Liver (tissue), 3 donors: ENCODE measurements around the gene ADGRG3.

ENCODE experiments used
- EGR1 ChIP-seq, 2 donors: IDR thresholded peaks; 2 replicates each; pipeline ENCODE4 v1.6.1; 2016 to 2018; ENCODE audit warnings: antibody characterized with exemption in 2 of 2, low read depth in 2 of 2
- FOXA1 ChIP-seq: IDR thresholded peaks from 2 replicates; pipeline ENCODE4 v1.6.1; 2016; ENCODE audit warnings: antibody characterized with exemption
- GABPA ChIP-seq, 2 donors: IDR thresholded peaks in 1 of 2; conservative IDR thresholded peaks in 1 of 2; 2 replicates each; pipeline ENCODE4 v1.6.1; 2016; ENCODE audit warnings: antibody characterized with exemption in 2 of 2, mild to moderate bottlenecking in 1 of 2, moderate library complexity in 1 of 2
- RAD21 ChIP-seq, 2 donors: IDR thresholded peaks; 2 replicates each; pipeline ENCODE4 v1.6.1; 2016; ENCODE audit warnings: antibody characterized with exemption in 2 of 2, mild to moderate bottlenecking in 2 of 2
- SP1 ChIP-seq: IDR thresholded peaks from 2 replicates; pipeline ENCODE4 v1.6.1; 2018; ENCODE audit warnings: antibody characterized with exemption, mild to moderate bottlenecking
- TAF1 ChIP-seq: conservative IDR thresholded peaks from 2 replicates; pipeline ENCODE4 v1.6.1; 2016; ENCODE audit warnings: antibody characterized with exemption, mild to moderate bottlenecking
- YY1 ChIP-seq: IDR thresholded peaks from 2 replicates; pipeline ENCODE4 v1.6.1; 2016; ENCODE audit warnings: antibody characterized with exemption, mild to moderate bottlenecking
- TF ChIP-seq, protein P1 (sequence below): fragments of 150-350 bp; IDR thresholded peaks from 2 replicates; pipeline ENCODE4 v1.5.1; 2017; ENCODE audit warnings: improper control_type of control experiment, low read depth, low read length; ENCODE audit not compliant: missing input control
- TF ChIP-seq, protein P2 (sequence below): IDR thresholded peaks from 2 replicates; pipeline ENCODE4 v1.6.1; 2016; ENCODE audit warnings: antibody characterized with exemption
- TF ChIP-seq, protein P3 (sequence below): IDR thresholded peaks from 2 replicates; pipeline ENCODE4 v1.6.1; 2016; ENCODE audit warnings: antibody characterized with exemption, mild to moderate bottlenecking
- donor health status: healthy.
- donor health status: healthy.

DNA sequence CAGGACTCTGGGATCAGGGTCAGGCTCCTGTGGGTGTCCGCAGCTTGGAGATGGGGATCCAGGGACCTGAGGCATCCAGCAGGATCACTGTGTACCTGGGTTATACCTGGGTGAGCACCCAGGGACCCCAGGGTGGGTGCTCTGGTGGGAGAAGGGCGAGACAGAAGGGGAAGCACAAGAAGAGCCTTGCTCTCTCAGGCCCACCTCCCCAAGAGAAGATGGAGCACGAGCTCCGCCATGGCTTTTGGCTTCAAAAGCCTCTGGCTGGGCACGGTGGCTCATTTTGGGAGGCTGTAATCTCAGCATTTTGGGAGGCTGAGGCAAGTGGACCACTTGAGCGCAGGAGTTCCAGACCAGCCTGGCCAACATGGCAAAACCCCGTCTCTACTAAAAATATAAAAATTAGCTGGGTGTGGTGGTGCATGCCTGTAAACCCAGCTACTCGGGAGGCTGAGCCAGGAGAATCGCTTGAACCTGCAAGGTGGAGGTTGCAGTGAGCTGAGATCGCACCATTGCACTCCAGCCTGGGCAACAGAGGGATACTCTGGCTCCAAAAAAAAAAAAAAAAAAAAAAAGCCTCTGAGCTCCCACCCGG lies 35.4 kb downstream of the ADGRG3 start:
- TF ChIP-seq EGR1 (IDR thresholded peaks at IDR 0.05; ENCODE audit: low read depth in 2 of 2) (no peak), GABPA (IDR thresholded peaks at IDR 0.05 in 1 of 2, conservative IDR thresholded peaks at IDR 0.05 in 1 of 2) (no peak), TAF1 (no peak), SP1 (no peak), RAD21 (IDR thresholded peaks at IDR 0.05) (no peak), FOXA1 (no peak), YY1 (no peak)
- TF ChIP-seq, protein P1, sequence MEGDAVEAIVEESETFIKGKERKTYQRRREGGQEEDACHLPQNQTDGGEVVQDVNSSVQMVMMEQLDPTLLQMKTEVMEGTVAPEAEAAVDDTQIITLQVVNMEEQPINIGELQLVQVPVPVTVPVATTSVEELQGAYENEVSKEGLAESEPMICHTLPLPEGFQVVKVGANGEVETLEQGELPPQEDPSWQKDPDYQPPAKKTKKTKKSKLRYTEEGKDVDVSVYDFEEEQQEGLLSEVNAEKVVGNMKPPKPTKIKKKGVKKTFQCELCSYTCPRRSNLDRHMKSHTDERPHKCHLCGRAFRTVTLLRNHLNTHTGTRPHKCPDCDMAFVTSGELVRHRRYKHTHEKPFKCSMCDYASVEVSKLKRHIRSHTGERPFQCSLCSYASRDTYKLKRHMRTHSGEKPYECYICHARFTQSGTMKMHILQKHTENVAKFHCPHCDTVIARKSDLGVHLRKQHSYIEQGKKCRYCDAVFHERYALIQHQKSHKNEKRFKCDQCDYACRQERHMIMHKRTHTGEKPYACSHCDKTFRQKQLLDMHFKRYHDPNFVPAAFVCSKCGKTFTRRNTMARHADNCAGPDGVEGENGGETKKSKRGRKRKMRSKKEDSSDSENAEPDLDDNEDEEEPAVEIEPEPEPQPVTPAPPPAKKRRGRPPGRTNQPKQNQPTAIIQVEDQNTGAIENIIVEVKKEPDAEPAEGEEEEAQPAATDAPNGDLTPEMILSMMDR: no peak
- TF ChIP-seq, protein P2, sequence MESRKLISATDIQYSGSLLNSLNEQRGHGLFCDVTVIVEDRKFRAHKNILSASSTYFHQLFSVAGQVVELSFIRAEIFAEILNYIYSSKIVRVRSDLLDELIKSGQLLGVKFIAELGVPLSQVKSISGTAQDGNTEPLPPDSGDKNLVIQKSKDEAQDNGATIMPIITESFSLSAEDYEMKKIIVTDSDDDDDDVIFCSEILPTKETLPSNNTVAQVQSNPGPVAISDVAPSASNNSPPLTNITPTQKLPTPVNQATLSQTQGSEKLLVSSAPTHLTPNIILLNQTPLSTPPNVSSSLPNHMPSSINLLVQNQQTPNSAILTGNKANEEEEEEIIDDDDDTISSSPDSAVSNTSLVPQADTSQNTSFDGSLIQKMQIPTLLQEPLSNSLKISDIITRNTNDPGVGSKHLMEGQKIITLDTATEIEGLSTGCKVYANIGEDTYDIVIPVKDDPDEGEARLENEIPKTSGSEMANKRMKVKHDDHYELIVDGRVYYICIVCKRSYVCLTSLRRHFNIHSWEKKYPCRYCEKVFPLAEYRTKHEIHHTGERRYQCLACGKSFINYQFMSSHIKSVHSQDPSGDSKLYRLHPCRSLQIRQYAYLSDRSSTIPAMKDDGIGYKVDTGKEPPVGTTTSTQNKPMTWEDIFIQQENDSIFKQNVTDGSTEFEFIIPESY: no peak
- TF ChIP-seq, protein P3, sequence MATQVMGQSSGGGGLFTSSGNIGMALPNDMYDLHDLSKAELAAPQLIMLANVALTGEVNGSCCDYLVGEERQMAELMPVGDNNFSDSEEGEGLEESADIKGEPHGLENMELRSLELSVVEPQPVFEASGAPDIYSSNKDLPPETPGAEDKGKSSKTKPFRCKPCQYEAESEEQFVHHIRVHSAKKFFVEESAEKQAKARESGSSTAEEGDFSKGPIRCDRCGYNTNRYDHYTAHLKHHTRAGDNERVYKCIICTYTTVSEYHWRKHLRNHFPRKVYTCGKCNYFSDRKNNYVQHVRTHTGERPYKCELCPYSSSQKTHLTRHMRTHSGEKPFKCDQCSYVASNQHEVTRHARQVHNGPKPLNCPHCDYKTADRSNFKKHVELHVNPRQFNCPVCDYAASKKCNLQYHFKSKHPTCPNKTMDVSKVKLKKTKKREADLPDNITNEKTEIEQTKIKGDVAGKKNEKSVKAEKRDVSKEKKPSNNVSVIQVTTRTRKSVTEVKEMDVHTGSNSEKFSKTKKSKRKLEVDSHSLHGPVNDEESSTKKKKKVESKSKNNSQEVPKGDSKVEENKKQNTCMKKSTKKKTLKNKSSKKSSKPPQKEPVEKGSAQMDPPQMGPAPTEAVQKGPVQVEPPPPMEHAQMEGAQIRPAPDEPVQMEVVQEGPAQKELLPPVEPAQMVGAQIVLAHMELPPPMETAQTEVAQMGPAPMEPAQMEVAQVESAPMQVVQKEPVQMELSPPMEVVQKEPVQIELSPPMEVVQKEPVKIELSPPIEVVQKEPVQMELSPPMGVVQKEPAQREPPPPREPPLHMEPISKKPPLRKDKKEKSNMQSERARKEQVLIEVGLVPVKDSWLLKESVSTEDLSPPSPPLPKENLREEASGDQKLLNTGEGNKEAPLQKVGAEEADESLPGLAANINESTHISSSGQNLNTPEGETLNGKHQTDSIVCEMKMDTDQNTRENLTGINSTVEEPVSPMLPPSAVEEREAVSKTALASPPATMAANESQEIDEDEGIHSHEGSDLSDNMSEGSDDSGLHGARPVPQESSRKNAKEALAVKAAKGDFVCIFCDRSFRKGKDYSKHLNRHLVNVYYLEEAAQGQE: no peak
